ENCODE results near the gene GPN1.
A peak's percentile ranks its signal among the peaks of the same experiment; 100 is the strongest.
"Not testable (repeated sequence)": the region's sequence is repeated elsewhere in the genome, so short reads cannot be mapped to it uniquely, and the experiment has no call there.

Gene GPN1

GRCh38 chr2:27626323-27626722, 2.5 kb upstream of the GPN1 start:
- not testable (repeated sequence) for FAIRE-seq; DNase-seq (ENCODE audit: insufficient read length, low spot score)

GRCh38 chr2:27626921-27627320, 1.9 kb upstream of the GPN1 start:
- FAIRE-seq; DNase-seq (ENCODE audit: insufficient read length, low spot score): not testable (repeated sequence)

- DNase-seq (ENCODE audit: insufficient read length, low spot score), result peak; percentile 36
- FAIRE-seq, result no peak
Measured at GRCh38 chr2:27627963-27628766, 685 bp upstream of the GPN1 start.

GRCh38 chr2:27630257-27630656, 1.4 kb downstream of the GPN1 start:
- FAIRE-seq; DNase-seq (ENCODE audit: insufficient read length, low spot score): not testable (repeated sequence)

GRCh38 chr2:27634291-27634690, 5.4 kb downstream of the GPN1 start:
- DNase-seq (ENCODE audit: insufficient read length, low spot score), result no peak
- FAIRE-seq, result no peak

GRCh38 chr2:27636766-27637165, 7.9 kb downstream of the GPN1 start:
- FAIRE-seq (no peak), DNase-seq (ENCODE audit: insufficient read length, low spot score) (no peak)

- FAIRE-seq (no peak), DNase-seq (ENCODE audit: insufficient read length, low spot score) (no peak)
Measured at GRCh38 chr2:27638037-27638637, 9.3 kb downstream of the GPN1 start.

GRCh38 chr2:27638709-27639108, 9.9 kb downstream of the GPN1 start:
- DNase-seq (ENCODE audit: insufficient read length, low spot score), result no peak

GRCh38 chr2:27640722-27641245, 11.9 kb downstream of the GPN1 start:
- FAIRE-seq (no peak), DNase-seq (ENCODE audit: insufficient read length, low spot score) (no peak)

More at GRCh38 chr2:27638709-27639108, 9.9 kb downstream of the GPN1 start:
- FAIRE-seq, result no peak

- no peak for DNase-seq (ENCODE audit: insufficient read length, low spot score)
- FAIRE-seq, result no peak
Measured at GRCh38 chr2:27645197-27645596, 16.3 kb downstream of the GPN1 start.

GRCh38 chr2:27647289-27647688, 18.4 kb downstream of the GPN1 start:
- FAIRE-seq (no peak), DNase-seq (ENCODE audit: insufficient read length, low spot score) (no peak)

GRCh38 chr2:27647737-27648136, 18.9 kb downstream of the GPN1 start:
- FAIRE-seq (no peak), DNase-seq (ENCODE audit: insufficient read length, low spot score) (no peak)

- DNase-seq (ENCODE audit: insufficient read length, low spot score) (no peak), FAIRE-seq (no peak)
Measured at GRCh38 chr2:27651056-27651455, 22.2 kb downstream of the GPN1 start.

- DNase-seq (ENCODE audit: insufficient read length, low spot score) (no peak), FAIRE-seq (no peak)
Measured at GRCh38 chr2:27652341-27652740, 23.5 kb downstream of the GPN1 start.

GRCh38 chr2:27652790-27653189, 23.9 kb downstream of the GPN1 start:
- DNase-seq (ENCODE audit: insufficient read length, low spot score), result no peak
- no peak for FAIRE-seq

- DNase-seq (ENCODE audit: insufficient read length, low spot score) (no peak), FAIRE-seq (no peak)
Measured at GRCh38 chr2:27653397-27653796, 24.5 kb downstream of the GPN1 start.

GRCh38 chr2:27655155-27655951, 26.5 kb downstream of the GPN1 start:
- DNase-seq (ENCODE audit: insufficient read length, low spot score), result no peak
- no peak for FAIRE-seq

GRCh38 chr2:27661371-27661770, 32.5 kb downstream of the GPN1 start:
- FAIRE-seq (no peak), DNase-seq (ENCODE audit: insufficient read length, low spot score) (no peak)

GRCh38 chr2:27663285-27664153, 34.7 kb downstream of the GPN1 start, which contains the start of the genes SLC4A1AP and SUPT7L:
Gene SLC4A1AP, plus strand, starts transcription at chr2:27663889. Its CDS starts 26 bp downstream, at chr2:27663915.
Gene SUPT7L, minus strand, starts transcription at chr2:27663614. Its CDS starts 1,422 bp downstream, at chr2:27662192.
- FAIRE-seq (peak; percentile 69), DNase-seq (ENCODE audit: insufficient read length, low spot score) (peak; percentile 87)

GRCh38 chr2:27664154-27664574, 35.3 kb downstream of the GPN1 start:
- FAIRE-seq (peak; percentile 4), DNase-seq (ENCODE audit: insufficient read length, low spot score) (no peak)
